K562 (cell line): ENCODE measurements around the gene NMRK1.

ENCODE experiments used
- BHLHE40 ChIP-seq: IDR thresholded peaks from 2 replicates; pipeline ENCODE4 v1.6.1; 2011; ENCODE audit warnings: low read length, improper control_type of control experiment
- ERF ChIP-seq: fragments of 450-650 bp; formaldehyde crosslinking; IDR thresholded peaks from 2 replicates; pipeline ENCODE4 v1.4.0; 2020; ENCODE audit warnings: mild to moderate bottlenecking, mixed read lengths
- GTF2F1 ChIP-seq: IDR thresholded peaks from 2 replicates; pipeline ENCODE4 v1.6.1; 2011; ENCODE audit warnings: low read depth, low read length, improper control_type of control experiment
- POLR2A ChIP-seq: fragments of 450-650 bp; conservative IDR thresholded peaks from 2 replicates; pipeline ENCODE4 v1.6.1; 2016
- POLR2AphosphoS5 ChIP-seq: IDR thresholded peaks from 2 replicates; pipeline ENCODE4 v1.6.1; 2011; ENCODE audit warnings: mild to moderate bottlenecking, low read depth, low read length, moderate library complexity; ENCODE audit not compliant: control insufficient read depth, insufficient read depth
- RBBP5 ChIP-seq: fragments of 200-600 bp; sonication (generic); IDR thresholded peaks from 2 replicates; pipeline ENCODE4 v1.6.1; 2012; ENCODE audit warnings: borderline replicate concordance, mild to moderate bottlenecking, low read length, control low read depth, inconsistent platforms; ENCODE audit not compliant: insufficient read depth, poor library complexity, severe bottlenecking
- RCOR1 ChIP-seq, 2 experiments: IDR thresholded peaks; 2 replicates each; pipeline ENCODE4 v1.6.1; 2012; ENCODE audit warnings: low read depth in 2 of 2, low read length in 2 of 2, borderline replicate concordance in 1 of 2, improper control_type of control experiment in 1 of 2
- SIN3A ChIP-seq, 2 experiments: fragments of 150-350 bp in 1 of 2; IDR thresholded peaks; 2 replicates each; pipeline ENCODE4 v1.6.1; 2011 to 2016; ENCODE audit warnings: borderline replicate concordance in 2 of 2, low read depth in 2 of 2, low read length in 2 of 2, mild to moderate bottlenecking in 2 of 2, moderate library complexity in 2 of 2; ENCODE audit not compliant: control insufficient read depth in 1 of 2
- ZNF124 ChIP-seq: sonication (generic); formaldehyde crosslinking; IDR thresholded peaks from 2 replicates; pipeline ENCODE4 v1.8.1; 2022; ENCODE audit warnings: missing genetic modification reagents
- TF ChIP-seq, protein P1 (sequence below), 3 experiments: IDR thresholded peaks in 2 of 3; conservative IDR thresholded peaks in 1 of 3; 2 replicates each; pipeline ENCODE4 v1.5.1; 2011 to 2012; ENCODE audit warnings: low read length in 3 of 3, mild to moderate bottlenecking in 3 of 3, control low read depth in 2 of 3, improper control_type of control experiment in 1 of 3, inconsistent platforms in 1 of 3, low read depth in 1 of 3, mixed read lengths in 1 of 3, moderate library complexity in 1 of 3; ENCODE audit not compliant: insufficient read depth in 2 of 3
- TF ChIP-seq, protein P2 (sequence below): fragments of 450-650 bp; IDR thresholded peaks from 2 replicates; pipeline ENCODE4 v1.6.1; 2017; ENCODE audit warnings: antibody characterized with exemption

DNA sequence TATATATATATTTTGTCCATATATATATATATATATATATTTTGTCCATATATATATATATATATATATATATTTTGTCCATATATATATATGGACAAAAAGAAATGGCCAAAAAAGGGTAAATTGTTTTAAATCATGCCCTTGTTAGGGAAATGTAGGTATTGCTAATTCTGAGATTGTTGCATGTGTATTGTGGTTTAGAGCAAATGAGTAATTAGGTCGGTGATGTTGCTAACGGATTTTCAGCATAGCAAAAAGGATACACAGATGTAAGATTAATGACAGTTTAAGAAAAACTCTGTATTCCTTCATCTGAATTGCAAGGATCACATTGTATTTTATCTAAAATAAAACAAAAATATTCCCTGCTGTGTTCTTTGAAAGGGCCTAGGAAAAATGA is 40.6 kb upstream of the NMRK1 start:
- TF ChIP-seq POLR2A, result no peak
- no peak for TF ChIP-seq ZNF124
- TF ChIP-seq RBBP5, result no peak
- no peak for TF ChIP-seq SIN3A (IDR thresholded peaks at IDR 0.05; ENCODE audit: borderline replicate concordance in 2 of 2, control insufficient read depth in 1 of 2, low read depth in 2 of 2, low read length in 2 of 2)
- TF ChIP-seq, protein P1, sequence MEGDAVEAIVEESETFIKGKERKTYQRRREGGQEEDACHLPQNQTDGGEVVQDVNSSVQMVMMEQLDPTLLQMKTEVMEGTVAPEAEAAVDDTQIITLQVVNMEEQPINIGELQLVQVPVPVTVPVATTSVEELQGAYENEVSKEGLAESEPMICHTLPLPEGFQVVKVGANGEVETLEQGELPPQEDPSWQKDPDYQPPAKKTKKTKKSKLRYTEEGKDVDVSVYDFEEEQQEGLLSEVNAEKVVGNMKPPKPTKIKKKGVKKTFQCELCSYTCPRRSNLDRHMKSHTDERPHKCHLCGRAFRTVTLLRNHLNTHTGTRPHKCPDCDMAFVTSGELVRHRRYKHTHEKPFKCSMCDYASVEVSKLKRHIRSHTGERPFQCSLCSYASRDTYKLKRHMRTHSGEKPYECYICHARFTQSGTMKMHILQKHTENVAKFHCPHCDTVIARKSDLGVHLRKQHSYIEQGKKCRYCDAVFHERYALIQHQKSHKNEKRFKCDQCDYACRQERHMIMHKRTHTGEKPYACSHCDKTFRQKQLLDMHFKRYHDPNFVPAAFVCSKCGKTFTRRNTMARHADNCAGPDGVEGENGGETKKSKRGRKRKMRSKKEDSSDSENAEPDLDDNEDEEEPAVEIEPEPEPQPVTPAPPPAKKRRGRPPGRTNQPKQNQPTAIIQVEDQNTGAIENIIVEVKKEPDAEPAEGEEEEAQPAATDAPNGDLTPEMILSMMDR (IDR thresholded peaks at IDR 0.05 in 2 of 3, conservative IDR thresholded peaks at IDR 0.05 in 1 of 3; ENCODE audit: insufficient read depth in 2 of 3, low read depth in 1 of 3, low read length in 3 of 3), result no peak
- TF ChIP-seq BHLHE40, result no peak
- no peak for TF ChIP-seq POLR2AphosphoS5
- TF ChIP-seq GTF2F1, result no peak
- no peak for TF ChIP-seq ERF (CRISPR knock-in tag)
- TF ChIP-seq RCOR1 (IDR thresholded peaks at IDR 0.05; ENCODE audit: borderline replicate concordance in 1 of 2, low read depth in 2 of 2, low read length in 2 of 2), result no peak
- TF ChIP-seq, protein P2, sequence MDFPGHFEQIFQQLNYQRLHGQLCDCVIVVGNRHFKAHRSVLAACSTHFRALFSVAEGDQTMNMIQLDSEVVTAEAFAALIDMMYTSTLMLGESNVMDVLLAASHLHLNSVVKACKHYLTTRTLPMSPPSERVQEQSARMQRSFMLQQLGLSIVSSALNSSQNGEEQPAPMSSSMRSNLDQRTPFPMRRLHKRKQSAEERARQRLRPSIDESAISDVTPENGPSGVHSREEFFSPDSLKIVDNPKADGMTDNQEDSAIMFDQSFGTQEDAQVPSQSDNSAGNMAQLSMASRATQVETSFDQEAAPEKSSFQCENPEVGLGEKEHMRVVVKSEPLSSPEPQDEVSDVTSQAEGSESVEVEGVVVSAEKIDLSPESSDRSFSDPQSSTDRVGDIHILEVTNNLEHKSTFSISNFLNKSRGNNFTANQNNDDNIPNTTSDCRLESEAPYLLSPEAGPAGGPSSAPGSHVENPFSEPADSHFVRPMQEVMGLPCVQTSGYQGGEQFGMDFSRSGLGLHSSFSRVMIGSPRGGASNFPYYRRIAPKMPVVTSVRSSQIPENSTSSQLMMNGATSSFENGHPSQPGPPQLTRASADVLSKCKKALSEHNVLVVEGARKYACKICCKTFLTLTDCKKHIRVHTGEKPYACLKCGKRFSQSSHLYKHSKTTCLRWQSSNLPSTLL, result no peak
